Neural cell (in vitro differentiated cells): Measurements from ENCODE around the gene USP12.

Source experiments
- EP300 ChIP-seq: fragments of 450-650 bp; conservative IDR thresholded peaks from 2 replicates; pipeline ENCODE4 v1.6.1; 2014; ENCODE audit warnings: antibody characterized with exemption, mild to moderate bottlenecking, moderate library complexity; ENCODE audit not compliant: poor library complexity, severe bottlenecking
- EZH2 ChIP-seq: fragments of 200-600, 300-800 bp; shearing (Covaris generic), sonication (generic); IDR thresholded peaks from 2 replicates; pipeline ENCODE4 v1.6.1; 2014; ENCODE audit warnings: antibody characterized with exemption, low read length, borderline replicate concordance, mild to moderate bottlenecking; ENCODE audit not compliant: insufficient read depth, poor library complexity, severe bottlenecking
- MXI1 ChIP-seq: fragments of 450-650 bp; conservative IDR thresholded peaks from 2 replicates; pipeline ENCODE4 v1.6.1; 2014; ENCODE audit warnings: antibody characterized with exemption, mild to moderate bottlenecking; ENCODE audit not compliant: poor library complexity, severe bottlenecking
- POLR2AphosphoS5 ChIP-seq: IDR thresholded peaks from 2 replicates; pipeline ENCODE4 v1.6.1; 2012
- REST ChIP-seq: IDR thresholded peaks from 2 replicates; pipeline ENCODE4 v1.6.1; 2012; ENCODE audit warnings: borderline replicate concordance
- TAF1 ChIP-seq: IDR thresholded peaks from 2 replicates; pipeline ENCODE4 v1.6.1; 2012; ENCODE audit warnings: low read depth
- TF ChIP-seq, protein P1 (sequence below): fragments of 450-650 bp; IDR thresholded peaks from 2 replicates; pipeline ENCODE4 v1.5.1; 2014; ENCODE audit warnings: antibody characterized with exemption, mild to moderate bottlenecking, moderate library complexity; ENCODE audit not compliant: poor library complexity, severe bottlenecking

- TF ChIP-seq POLR2AphosphoS5 (no peak), MXI1 (no peak), REST (no peak), TAF1 (no peak), EZH2 (no peak), EP300 (no peak)
- TF ChIP-seq, protein P1, sequence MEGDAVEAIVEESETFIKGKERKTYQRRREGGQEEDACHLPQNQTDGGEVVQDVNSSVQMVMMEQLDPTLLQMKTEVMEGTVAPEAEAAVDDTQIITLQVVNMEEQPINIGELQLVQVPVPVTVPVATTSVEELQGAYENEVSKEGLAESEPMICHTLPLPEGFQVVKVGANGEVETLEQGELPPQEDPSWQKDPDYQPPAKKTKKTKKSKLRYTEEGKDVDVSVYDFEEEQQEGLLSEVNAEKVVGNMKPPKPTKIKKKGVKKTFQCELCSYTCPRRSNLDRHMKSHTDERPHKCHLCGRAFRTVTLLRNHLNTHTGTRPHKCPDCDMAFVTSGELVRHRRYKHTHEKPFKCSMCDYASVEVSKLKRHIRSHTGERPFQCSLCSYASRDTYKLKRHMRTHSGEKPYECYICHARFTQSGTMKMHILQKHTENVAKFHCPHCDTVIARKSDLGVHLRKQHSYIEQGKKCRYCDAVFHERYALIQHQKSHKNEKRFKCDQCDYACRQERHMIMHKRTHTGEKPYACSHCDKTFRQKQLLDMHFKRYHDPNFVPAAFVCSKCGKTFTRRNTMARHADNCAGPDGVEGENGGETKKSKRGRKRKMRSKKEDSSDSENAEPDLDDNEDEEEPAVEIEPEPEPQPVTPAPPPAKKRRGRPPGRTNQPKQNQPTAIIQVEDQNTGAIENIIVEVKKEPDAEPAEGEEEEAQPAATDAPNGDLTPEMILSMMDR = no peak
These were observed 89.5 kb downstream of the USP12 start for GRCh38 chr13:27081893-27082679.
